HG02852 (cell line): ENCODE results near the gene BCORL1.

ENCODE experiments used
- ATAC-seq: cut with Tn5 transposase; IDR thresholded peaks from one replicate; pipeline ENCODE4 v1.9.1; 2021; ENCODE audit warnings: mild to moderate bottlenecking, moderate library complexity; ENCODE audit not compliant: unreplicated experiment

BCORL1 gene

DNA sequence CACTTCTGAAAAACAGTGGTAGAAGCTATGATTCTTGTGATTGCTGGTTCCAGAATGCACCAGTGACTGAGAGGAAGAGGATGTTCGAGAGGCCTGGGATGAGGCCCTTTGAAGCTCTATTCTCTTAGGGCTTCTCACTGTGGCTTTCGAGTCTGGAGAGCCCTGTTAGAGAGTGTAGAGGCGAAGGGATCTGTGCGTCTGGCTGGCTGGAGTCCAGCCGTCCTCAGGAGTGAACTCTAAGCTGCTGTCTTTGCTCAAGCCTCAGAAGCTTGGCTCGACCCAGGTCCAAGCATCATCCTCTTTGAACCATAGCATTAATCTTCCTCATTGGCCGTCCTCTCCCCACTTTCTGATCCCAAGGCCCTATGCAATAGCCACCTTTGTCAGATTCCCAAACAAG is 76.2 kb downstream of the BCORL1 start:
- ATAC-seq: no peak

DNA sequence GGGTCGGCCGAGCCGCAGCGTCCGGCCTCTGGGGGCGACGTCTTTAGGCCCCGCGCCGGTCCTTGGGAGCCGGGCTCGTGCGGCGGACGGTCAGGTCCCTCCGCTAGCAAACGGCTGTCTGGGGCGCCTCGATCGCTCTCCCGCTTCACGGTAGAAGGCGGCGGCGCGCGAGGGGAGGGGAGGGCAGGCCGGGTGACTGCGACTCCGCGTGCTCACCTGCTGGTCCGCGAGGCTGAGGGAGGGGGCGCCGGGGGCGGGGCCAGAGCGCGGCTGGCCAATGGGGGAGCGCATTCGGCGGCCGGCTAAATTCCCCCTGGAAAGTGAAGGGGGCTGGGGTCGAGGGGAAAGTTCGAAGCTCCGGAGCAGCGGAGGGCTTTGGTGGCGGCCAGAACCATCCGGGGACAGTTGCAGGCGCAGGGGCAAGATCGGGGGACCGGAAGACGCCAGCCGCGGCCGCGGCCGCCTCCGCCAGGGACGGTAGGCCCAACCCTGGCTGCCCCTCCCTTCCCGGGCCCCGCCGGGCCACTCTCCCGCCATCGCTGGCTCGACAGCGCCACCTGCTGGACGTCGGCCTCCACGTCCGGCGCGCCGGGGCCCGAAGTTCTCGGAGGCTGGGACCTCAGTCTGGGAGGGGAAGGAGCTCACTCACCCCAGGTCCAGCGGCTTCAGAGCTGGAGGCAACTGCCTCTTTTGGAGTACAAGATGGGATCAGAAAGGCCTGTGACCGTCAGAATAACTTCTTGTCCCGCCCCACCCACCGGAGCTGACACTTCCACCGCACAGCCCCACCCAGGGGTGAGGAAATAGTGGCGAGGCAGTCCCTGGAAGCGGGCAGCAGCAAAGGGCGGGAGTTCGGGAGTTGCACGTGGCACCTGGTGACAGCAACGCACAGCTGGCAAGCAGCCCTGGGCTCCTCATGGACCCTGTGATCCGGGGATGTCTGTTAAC is 78.0 kb downstream of the BCORL1 start:
- peak; percentile 90 for ATAC-seq

- ATAC-seq: no peak
Observed at GRCh38 chrX:130066975-130067615, 84.7 kb downstream of the BCORL1 start.

DNA sequence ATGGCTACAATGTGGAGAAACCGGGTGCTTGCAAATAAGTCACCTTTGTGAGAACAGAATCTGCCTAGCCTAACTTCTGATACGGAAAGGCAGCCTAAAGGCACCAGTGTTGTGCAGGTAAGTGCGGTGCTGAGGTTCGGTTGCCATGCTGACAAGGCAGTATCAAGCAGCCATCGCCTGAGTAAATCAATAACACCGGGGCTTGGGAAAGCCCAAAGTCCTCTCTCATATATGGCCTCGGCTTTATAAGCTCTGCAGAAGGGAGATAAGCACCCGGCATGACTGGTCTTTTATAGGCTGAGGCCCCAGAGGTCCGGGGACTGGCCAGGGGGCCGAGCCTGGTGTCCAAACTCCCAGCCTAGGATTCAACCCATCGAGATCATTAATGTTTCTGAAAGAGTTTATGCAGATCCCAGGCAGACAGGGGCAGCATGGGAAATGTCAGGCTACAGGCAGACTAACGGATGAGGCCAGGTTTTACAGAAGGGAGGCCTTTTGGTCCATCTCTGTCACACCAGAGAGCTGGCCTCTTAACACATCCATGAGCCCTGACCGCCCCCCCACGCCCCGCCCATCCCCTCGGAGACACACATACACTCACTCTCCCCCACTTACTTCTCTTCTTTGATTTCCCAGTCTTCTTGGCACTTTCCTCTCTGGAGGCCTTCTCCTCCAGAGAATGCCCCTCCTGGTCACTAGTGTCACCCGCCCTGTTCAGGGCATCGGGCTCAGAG is 89.3 kb downstream of the BCORL1 start:
- no peak for ATAC-seq

GRCh38 chrX:130072345-130072740 is 89.9 kb downstream of the BCORL1 start:
- ATAC-seq: no peak

DNA sequence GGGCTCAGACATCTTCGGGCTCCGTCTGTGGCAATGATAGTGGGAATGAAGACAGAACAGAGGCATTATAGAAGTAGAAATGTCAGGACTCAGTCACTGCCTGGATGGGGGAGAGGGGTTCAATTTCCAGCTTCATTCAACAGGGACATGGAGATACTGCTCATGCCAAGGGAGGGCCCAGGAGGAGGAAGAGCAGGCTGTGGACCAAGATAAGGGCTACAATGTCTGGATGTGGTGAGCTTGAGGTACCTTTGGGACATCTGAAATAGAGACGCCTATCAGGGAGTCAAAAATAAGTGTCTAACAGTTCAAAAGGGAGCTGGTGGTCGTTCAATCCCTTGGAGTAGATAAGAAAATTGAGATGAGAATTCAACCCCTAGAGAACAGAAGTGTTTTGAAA is 93.3 kb downstream of the BCORL1 start:
- ATAC-seq: no peak

DNA sequence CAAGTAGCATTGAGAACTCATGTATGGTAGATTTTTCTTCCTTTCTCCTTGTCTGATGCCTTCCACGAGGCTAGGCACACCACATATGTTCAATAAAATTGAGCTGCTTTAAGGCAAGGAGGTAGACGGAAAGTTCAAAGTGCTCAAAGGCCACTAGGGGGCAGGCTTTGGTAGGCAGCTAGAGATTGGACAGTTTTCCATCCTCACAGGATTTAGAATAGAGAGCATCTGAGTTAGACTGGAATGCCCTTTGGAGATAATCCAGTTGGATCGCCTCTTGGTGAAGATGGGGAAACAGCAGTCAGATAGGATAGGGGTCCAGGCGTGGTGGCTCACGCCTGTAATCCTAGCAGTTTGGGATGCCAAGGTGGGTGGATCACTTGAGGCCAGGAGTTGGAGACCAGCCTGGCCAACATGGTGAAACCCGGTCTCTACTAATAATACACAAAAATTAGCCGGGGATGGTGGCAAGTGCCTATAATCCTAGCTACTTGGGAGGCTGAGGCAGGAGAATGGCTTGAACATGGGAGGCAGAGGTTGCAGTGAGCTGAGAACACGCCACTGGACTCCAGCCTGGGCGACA is 97.5 kb downstream of the BCORL1 start:
- ATAC-seq: no peak

DNA sequence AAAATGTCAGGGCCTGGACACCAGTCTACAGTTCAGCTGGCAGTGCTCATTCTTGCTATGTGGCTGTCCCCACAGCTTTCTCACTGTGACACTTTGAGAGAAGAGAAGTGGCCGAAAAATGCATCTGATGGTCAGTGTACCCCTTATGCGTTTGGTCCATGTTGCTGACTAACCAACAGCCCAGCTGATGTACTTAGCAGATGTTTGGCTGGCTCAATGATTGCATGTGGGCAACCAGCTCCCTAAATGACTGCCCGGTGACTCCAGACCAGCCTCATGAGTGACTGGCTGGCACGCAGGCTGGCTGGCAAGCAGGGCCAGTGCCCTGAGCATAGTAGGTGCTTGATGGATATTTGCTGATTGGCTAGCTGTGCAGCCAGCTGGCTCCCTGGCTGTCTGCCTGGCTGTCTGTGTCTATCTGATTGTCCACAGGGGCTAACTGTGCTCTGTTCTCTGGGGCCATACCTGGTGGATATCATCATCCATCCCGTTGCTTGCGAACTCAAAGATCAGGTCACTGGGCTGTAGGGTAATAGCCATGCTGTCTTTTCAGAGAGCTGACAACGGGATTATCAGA is 98.4 kb downstream of the BCORL1 start:
- ATAC-seq: no peak

DNA sequence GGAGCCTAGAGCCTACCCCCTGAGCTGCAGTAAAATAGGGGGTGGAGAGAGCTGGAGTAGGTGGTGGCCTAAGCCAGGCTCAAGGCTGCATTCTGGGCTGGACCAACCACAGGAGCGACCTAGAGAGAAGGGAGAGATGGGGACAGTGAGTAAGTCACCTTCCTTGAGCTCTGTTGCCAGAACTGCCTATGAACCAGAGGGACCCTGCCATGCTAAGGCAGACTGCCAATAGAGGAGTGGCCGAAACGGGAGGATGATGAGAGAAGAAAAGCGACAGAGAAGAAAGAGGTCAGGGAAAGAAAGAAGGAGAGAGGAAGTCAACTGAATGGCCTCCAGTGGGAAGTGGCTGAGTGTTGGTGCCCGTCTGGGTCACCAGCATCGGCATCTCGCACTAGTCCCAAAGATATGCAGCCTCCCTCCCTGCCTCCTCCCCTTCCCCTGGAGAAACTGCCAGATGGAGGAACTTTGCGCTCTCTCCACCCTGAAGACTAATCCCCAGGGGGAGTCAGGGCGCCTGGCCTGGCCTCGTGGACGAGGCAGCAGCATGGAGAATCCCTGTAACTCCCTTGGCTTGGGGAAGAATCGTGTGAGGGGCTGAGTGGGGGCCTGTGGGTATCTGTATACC is 99.1 kb downstream of the BCORL1 start:
- no peak for ATAC-seq

- peak; percentile 59 for ATAC-seq
Observed at GRCh38 chrX:130082244-130083106, 100.0 kb downstream of the BCORL1 start.

DNA sequence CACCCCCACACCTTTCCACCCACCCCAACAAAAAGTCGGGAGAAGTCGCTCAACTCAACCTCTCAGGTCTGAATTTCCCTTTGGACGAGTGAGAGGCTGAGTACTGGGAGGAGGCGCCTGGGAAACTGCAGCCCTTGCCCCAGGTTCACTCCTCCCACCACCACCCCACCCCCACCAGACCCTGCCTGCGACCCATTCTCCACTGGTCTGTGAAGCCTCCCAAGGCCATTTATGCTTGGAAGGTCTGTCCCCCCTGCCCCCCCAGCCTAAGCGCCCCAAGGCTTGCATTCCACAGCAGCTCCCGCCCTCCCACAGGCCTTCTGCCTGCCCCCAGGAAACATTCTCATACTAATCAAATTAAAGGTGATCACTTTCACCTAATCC is 100.7 kb downstream of the BCORL1 start:
- no peak for ATAC-seq

- peak; percentile 26 for ATAC-seq
Observed at GRCh38 chrX:130083656-130084382, 101.4 kb downstream of the BCORL1 start.

- peak; percentile 44 for ATAC-seq
Observed at GRCh38 chrX:130084631-130085237, 102.3 kb downstream of the BCORL1 start.

DNA sequence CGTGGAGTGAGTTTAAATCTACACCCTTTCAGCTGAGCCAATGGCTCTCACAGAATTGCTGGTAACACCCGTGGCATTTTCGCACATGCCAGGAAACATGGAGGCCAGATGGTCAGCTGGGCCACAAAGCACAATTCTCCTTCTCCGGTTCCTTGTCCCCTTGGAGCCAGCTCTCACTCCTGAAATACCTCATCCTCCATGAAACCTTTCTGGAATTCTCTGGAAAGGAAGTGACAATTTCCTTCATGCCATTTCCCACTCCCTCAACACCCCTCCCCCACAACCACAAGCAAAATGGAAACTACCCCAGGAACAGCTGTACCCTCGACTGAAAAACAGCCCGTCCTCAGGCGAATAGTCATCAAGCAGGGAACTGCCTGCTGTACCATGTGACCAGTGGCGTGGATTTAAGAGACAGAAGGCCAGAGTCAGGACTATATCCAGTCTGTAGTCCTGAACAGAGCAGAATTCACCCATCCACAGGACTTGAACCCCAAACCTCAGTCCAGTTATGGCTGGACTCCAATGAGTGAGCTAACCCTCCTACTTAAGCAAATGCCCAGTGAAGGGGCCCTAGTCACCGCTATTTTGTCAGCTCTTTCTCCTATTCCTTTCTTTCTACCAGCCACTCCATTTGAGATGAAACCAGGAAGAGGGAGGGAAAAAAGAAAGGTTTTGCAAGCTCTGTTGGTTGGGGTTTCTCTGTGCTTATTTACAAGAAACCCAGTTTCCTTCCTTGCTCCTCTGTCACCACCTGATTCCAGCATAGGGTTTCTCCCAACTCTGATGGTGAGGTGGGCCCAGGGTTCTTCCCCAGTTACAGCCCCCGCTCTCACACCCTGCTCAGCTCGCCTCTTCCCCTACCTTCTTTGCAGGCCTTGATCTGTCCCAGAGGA is 103.4 kb downstream of the BCORL1 start:
- ATAC-seq: no peak

DNA sequence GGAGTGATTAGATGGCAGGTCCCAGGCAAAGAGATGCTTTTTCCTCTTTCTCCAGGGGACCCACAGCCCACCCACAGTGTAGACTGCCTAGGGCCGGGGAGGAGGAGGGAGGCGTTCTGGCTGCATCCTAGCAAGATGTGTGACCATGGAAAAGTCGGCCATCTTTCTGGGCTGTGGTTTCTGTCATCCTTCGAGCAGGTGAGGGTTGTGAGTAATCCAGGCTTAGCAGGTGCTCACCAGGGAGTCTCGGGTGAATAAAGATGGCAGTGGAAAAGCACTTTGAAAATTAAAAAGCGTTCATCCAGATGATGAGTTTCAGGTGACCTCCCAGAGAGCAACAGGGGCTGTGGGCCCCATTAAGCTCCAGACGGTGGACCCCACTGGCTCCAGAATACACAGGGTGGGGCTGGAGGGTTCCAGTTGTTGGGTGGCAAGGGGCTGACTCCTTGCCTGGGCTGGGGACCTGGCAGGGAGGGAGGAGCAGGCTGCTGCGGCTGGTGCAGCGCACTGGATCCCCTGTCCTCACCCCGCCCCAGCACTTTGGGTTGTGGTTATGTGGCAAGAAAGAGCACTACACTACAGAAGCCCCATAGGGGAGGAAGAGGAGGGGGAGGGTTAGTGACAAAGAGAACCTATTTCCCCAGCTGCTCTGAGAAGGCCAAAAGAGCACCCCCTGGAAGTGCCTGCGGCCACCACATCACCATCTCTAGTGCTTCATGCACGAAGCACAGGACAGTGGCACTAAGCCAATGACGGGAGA is 104.2 kb downstream of the BCORL1 start:
- peak; percentile 41 for ATAC-seq

DNA sequence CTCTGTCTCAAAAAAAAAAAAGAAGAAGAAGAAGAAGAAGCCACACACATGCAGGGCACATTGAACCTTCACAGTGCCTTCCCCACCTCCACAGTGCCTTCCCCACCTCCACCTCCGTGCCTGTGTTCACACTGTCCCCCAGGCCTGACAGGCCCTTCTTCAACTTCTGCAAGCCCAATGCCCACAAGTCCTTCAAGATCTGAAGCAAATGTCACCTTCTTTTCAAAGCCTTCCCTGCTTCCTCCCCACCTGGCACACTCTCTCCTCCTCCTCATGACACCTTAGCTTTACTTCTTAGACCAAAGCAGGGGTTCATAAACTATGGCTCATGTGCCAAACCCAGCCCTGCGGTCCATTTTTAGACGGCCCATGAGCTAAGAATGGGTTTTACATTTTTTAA is 107.9 kb downstream of the BCORL1 start:
- no peak for ATAC-seq
